GM08714 (cell line): Measurements from ENCODE around the gene SLC29A1.

ENCODE experiments used
- H3K4me3 ChIP-seq: fragments of 200-500 bp; sonication (Bioruptor generic); 2 replicates; pipeline ENCODE4 v1.5.1; 2014; ENCODE audit warnings: mild to moderate bottlenecking, low read length, inconsistent platforms
- ZNF274 ChIP-seq: IDR thresholded peaks from 2 replicates; pipeline ENCODE4 v1.6.1; 2012; ENCODE audit warnings: mild to moderate bottlenecking, low read depth, low read length

Gene SLC29A1

GRCh38 chr6:44255871-44256774 lies 32.7 kb downstream of the SLC29A1 start:
- H3K4me3 ChIP-seq: peak overlapping the region; percentile 68
- TF ChIP-seq ZNF274: no peak

- TF ChIP-seq ZNF274: no peak
- peak overlapping the region; percentile 68 for H3K4me3 ChIP-seq
These were observed 33.3 kb downstream of the SLC29A1 start for GRCh38 chr6:44256775-44257024.

GRCh38 chr6:44257025-44257752 lies 33.8 kb downstream of the SLC29A1 start, which contains the start of gene SLC35B2:
SLC35B2 (minus strand) TSS chr6:44257528; CDS start chr6:44257410, 118 bp downstream.
- H3K4me3 ChIP-seq: peak within 1 kb of the TSS; percentile 68
- no peak for TF ChIP-seq ZNF274

- peak overlapping the region; percentile 68; the same call in 1 of the 2 replicates for H3K4me3 ChIP-seq
- TF ChIP-seq ZNF274: no peak
These were observed 34.4 kb downstream of the SLC29A1 start for GRCh38 chr6:44257753-44258324.

GRCh38 chr6:44258325-44258863 lies 35.0 kb downstream of the SLC29A1 start:
- TF ChIP-seq ZNF274: no peak
- H3K4me3 ChIP-seq: no peak overlapping the region; the same call in 1 of the 2 replicates

DNA sequence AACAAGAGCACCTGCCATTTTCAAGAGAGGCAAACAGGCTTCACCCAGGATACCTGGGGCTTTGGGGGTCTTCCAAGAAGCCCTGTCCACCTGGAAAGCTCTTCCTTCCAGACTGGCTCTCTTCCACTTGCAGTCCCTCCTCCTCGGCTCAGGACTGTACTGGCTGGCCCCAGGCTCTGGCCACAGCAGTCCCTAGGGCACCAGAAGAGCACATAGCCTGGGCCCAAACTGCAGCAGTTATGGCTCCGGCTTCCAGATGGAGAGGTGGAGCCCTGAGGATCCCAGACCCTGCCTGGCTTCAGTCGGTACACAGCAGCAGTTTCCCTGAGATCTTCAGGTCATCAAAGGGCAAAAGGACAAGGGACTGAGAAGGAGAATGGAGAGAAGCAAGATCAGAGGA lies 35.5 kb downstream of the SLC29A1 start:
- no peak for TF ChIP-seq ZNF274
- no peak overlapping the region for H3K4me3 ChIP-seq

GRCh38 chr6:44260011-44260410 lies 36.6 kb downstream of the SLC29A1 start:
- no peak for TF ChIP-seq ZNF274
- no peak overlapping the region for H3K4me3 ChIP-seq

GRCh38 chr6:44260451-44261297 lies 37.3 kb downstream of the SLC29A1 start:
- TF ChIP-seq ZNF274: no peak
- peak overlapping the region; percentile 22; the same call in 1 of the 2 replicates for H3K4me3 ChIP-seq

DNA sequence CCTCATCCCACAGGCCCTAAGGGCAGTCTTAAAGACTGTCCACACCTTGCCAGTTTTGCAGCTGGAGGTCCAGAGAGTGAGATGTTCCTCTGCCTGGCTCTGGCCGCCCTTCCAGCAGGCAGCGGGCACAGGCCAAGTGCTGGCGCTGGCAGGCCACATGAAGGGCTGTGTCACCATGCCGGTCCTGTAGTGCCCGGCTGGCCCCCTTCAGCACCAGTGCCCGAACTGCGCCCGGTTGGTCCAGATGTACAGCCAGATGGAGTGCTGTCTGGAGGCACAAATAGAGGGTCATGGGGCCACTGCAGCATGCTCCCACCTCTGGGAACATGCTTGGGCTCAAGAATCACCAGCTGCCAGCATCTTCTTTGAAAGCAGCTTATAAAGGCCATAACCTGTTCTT lies 38.2 kb downstream of the SLC29A1 start:
- TF ChIP-seq ZNF274: no peak
- H3K4me3 ChIP-seq: peak overlapping the region; percentile 91; the same call in 1 of the 2 replicates

DNA sequence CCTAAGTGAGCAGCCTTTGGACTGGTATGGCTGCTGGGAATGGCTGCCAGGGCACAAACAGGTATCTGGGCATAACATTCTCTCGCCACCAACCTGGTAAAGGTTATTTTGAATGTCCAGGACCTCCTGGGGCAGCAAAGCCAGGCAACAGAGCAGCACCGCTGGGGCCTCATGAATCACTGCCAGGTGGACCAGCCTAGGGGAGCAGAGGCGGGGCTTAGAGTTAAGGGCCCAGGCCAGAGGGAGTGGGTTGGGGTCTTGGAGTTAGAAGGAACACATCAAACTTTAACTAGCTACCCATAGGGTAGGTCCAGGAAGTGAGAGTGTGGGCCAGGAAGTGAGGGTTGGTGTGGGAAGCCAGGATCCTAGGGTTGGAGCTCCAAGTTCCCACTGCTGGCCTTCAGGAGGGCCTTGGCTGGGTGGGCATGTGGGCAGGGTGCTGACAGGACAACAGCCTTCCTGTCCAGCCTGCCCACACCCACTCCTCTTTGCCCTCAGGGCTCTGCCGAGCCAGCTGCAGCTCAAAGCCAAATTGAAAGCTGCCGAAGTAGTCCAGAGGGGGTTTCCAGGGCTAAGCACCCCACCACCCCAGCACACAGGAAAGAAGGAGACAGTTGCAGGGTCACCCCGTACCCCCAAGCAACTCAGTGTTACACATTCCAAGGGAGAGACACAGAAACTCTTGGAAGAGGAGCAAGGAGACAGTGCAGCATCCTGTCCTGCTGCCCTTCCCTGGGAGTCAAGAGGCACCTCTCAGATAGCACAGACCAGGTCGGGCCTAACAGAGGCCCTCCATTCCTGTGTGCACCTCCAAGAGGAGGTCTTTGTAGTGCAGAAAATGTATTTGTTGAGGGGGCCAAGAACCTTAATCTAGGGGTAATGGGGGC lies 39.3 kb downstream of the SLC29A1 start:
- TF ChIP-seq ZNF274: no peak
- H3K4me3 ChIP-seq: peak overlapping the region; percentile 91; the same call in 1 of the 2 replicates

DNA sequence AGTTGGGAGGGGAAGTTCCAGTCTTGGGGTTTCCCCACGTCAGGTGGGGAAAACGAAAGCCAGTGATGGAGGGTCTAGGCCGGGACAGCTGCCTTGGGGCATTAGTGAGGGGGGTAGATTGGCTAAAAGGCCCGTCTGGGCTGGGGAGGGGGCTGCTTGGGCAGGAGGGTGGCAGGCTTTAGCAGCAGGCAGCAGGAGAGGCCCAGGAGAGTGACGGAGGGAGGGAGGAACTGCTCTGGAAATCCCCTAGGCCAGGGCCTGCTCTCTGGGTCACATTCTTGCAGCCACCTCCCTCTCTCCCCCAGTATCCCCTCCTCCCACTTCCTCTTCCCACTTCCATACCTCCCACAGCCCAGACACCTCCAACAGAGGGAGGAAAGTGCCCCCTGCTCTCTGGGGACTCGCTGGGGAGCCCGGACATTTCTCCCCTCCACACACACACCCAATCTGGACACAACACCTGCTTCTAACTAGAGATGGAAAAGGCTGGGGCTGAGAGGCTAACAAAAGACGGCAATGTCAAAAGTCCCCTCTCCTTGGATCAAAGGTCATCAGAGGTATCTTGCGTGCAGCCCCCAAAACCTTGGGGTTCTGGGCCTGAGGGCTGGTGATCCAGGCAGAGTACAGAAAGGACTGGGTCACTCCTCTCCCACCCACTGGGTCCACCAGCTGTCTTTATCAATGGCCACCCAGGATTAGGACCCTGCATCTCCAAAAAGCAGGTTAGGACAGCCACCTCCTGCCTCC lies 40.1 kb downstream of the SLC29A1 start:
- TF ChIP-seq ZNF274: no peak
- peak overlapping the region; percentile 91 for H3K4me3 ChIP-seq
